ACC112 (cell line): ENCODE results near the gene MACROH2A1.

Experiments used
- H2AFZ ChIP-seq: fragments of 200-600 bp; sonication (generic); one replicate; pipeline ENCODE4 v1.6.0; 2017; ENCODE audit warnings: antibody characterized with exemption, low read length; ENCODE audit not compliant: unreplicated experiment
- H3K27ac ChIP-seq: fragments of 200-600 bp; sonication (generic); 2 replicates; pipeline ENCODE4 v1.5.1; 2014; ENCODE audit warnings: low read depth, mild to moderate bottlenecking, antibody characterized with exemption, low read length, moderate library complexity
- H3K27me3 ChIP-seq: fragments of 200-600 bp; sonication (generic); 2 replicates; pipeline ENCODE4 v1.6.1; 2014; ENCODE audit warnings: mild to moderate bottlenecking, antibody characterized with exemption, low read length, moderate library complexity, mixed read lengths; ENCODE audit not compliant: insufficient read depth
- H3K36me3 ChIP-seq: fragments of 200-600 bp; sonication (generic); 2 replicates; pipeline ENCODE4 v1.6.1; 2016; ENCODE audit warnings: mild to moderate bottlenecking, antibody characterized with exemption, low read length, moderate library complexity, mixed read lengths; ENCODE audit not compliant: insufficient read depth
- H3K4me1 ChIP-seq: fragments of 200-600 bp; sonication (generic); one replicate; pipeline ENCODE4 v1.6.1; 2016; ENCODE audit warnings: low read length, mixed read lengths; ENCODE audit not compliant: insufficient read depth, unreplicated experiment, control insufficient read depth
- H3K4me3 ChIP-seq: fragments of 200-600 bp; sonication (generic); 2 replicates; pipeline ENCODE4 v1.5.1; 2014; ENCODE audit warnings: mild to moderate bottlenecking, low read depth, low read length
- H3K79me2 ChIP-seq: fragments of 200-600 bp; sonication (generic); one replicate; pipeline ENCODE4 v1.6.0; 2016; ENCODE audit warnings: low read length; ENCODE audit not compliant: control insufficient read depth, unreplicated experiment, insufficient read depth

Gene MACROH2A1

GRCh38 chr5:135313946-135314345 lies 85.1 kb downstream of the MACROH2A1 start:
- no peak overlapping the region for H2AFZ ChIP-seq
- H3K27ac ChIP-seq, result no peak overlapping the region
- H3K4me3 ChIP-seq, result no peak overlapping the region
- H3K27me3 ChIP-seq, result no peaks in the 10 kb centered on the region
- H3K36me3 ChIP-seq, result no peaks in the 10 kb centered on the region
- no peaks in the 10 kb centered on the region for H3K79me2 ChIP-seq
- peaks cover 19% of the 10 kb centered on the region for H3K4me1 ChIP-seq

GRCh38 chr5:135313405-135313804 lies 85.6 kb downstream of the MACROH2A1 start:
- no peaks in the 10 kb centered on the region for H3K36me3 ChIP-seq
- no peak overlapping the region for H2AFZ ChIP-seq

GRCh38 chr5:135312255-135312935 lies 86.6 kb downstream of the MACROH2A1 start:
- H3K79me2 ChIP-seq, result no peaks in the 10 kb centered on the region
- H3K4me3 ChIP-seq, result no peak overlapping the region
- H3K36me3 ChIP-seq, result no peaks in the 10 kb centered on the region
- no peak overlapping the region for H2AFZ ChIP-seq
- no peaks in the 10 kb centered on the region for H3K27me3 ChIP-seq
- peaks cover 28% of the 10 kb centered on the region for H3K4me1 ChIP-seq
- H3K27ac ChIP-seq, result no peak overlapping the region

More at GRCh38 chr5:135313405-135313804, 85.6 kb downstream of the MACROH2A1 start:
- H3K27me3 ChIP-seq, result no peaks in the 10 kb centered on the region
- H3K4me3 ChIP-seq, result no peak overlapping the region
- H3K79me2 ChIP-seq, result no peaks in the 10 kb centered on the region
- H3K4me1 ChIP-seq, result peaks cover 25% of the 10 kb centered on the region
- H3K27ac ChIP-seq, result no peak overlapping the region

GRCh38 chr5:135310328-135310989 lies 88.6 kb downstream of the MACROH2A1 start:
- H3K4me3 ChIP-seq, result no peak overlapping the region
- H3K27ac ChIP-seq, result no peak overlapping the region
- H3K27me3 ChIP-seq, result no peaks in the 10 kb centered on the region
- peaks cover 28% of the 10 kb centered on the region for H3K4me1 ChIP-seq
- H3K36me3 ChIP-seq, result no peaks in the 10 kb centered on the region
- no peaks in the 10 kb centered on the region for H3K79me2 ChIP-seq
- no peak overlapping the region for H2AFZ ChIP-seq

- Histone ChIP-seq H3K36me3 (no peaks in the 10 kb centered on the region), H3K27ac (no peak overlapping the region), H3K4me1 (peaks cover 28% of the 10 kb centered on the region), H3K27me3 (no peaks in the 10 kb centered on the region), H3K79me2 (no peaks in the 10 kb centered on the region), H2AFZ (no peak overlapping the region), H3K4me3 (no peak overlapping the region)
Observed at GRCh38 chr5:135309391-135310327, 89.4 kb downstream of the MACROH2A1 start.

- Histone ChIP-seq H3K79me2 (no peaks in the 10 kb centered on the region), H3K27ac (no peak overlapping the region; the same call in 1 of the 2 replicates), H3K4me3 (no peak overlapping the region), H3K27me3 (no peaks in the 10 kb centered on the region), H3K36me3 (no peaks in the 10 kb centered on the region), H2AFZ (no peak overlapping the region), H3K4me1 (peaks cover 28% of the 10 kb centered on the region)
Observed at GRCh38 chr5:135308752-135309151, 90.3 kb downstream of the MACROH2A1 start.

- H3K4me3 ChIP-seq, result no peak overlapping the region
- H2AFZ ChIP-seq, result no peak overlapping the region
- H3K27ac ChIP-seq, result no peak overlapping the region
- H3K27me3 ChIP-seq, result no peaks in the 10 kb centered on the region
- no peaks in the 10 kb centered on the region for H3K36me3 ChIP-seq
- no peaks in the 10 kb centered on the region for H3K79me2 ChIP-seq
- H3K4me1 ChIP-seq, result peaks cover 28% of the 10 kb centered on the region
Observed at GRCh38 chr5:135308245-135308644, 90.8 kb downstream of the MACROH2A1 start.

GRCh38 chr5:135307143-135307903 lies 91.7 kb downstream of the MACROH2A1 start:
- Histone ChIP-seq H2AFZ (no peak overlapping the region), H3K79me2 (no peaks in the 10 kb centered on the region), H3K4me3 (no peak overlapping the region), H3K36me3 (no peaks in the 10 kb centered on the region), H3K4me1 (peaks cover 28% of the 10 kb centered on the region), H3K27me3 (no peaks in the 10 kb centered on the region), H3K27ac (no peak overlapping the region)

- Histone ChIP-seq H3K27me3 (no peaks in the 10 kb centered on the region), H3K4me3 (no peak overlapping the region), H2AFZ (no peak overlapping the region), H3K4me1 (peaks cover 28% of the 10 kb centered on the region), H3K79me2 (no peaks in the 10 kb centered on the region), H3K27ac (no peak overlapping the region), H3K36me3 (no peaks in the 10 kb centered on the region)
Observed at GRCh38 chr5:135306557-135306956, 92.5 kb downstream of the MACROH2A1 start.
